Tibial nerve (tissue), 4 donors: Measurements from ENCODE around the gene UBL4A. TPM values are rescaled to one million over a fixed set of nuclear protein-coding genes. Genes with fewer than 3 reads are reported as not detected.
A peak's percentile ranks its signal among the peaks of the same experiment; 100 is the strongest.

Experiments used
- DNase-seq, 2 donors: peaks; one replicate each; pipeline ENCODE4 v3.0.0-alpha.2; 2019; ENCODE audit warnings: low spot score in 2 of 2
- H3K27ac ChIP-seq, 4 donors: fragments of 200-600 bp; sonication (generic) in 3 of 4; one replicate each; pipeline ENCODE4 v1.5.1; 2017 to 2019; ENCODE audit warnings: mild to moderate bottlenecking in 1 of 4
- H3K27me3 ChIP-seq, 2 donors: fragments of 200-600 bp; sonication (generic) in 1 of 2; one replicate each; pipeline versions ENCODE4 v1.5.1 to v1.6.0; 2017 to 2019
- H3K36me3 ChIP-seq, 3 donors: fragments of 200-600 bp; sonication (generic); one replicate each; pipeline ENCODE4 v1.5.1; 2018 to 2019
- H3K4me1 ChIP-seq, 4 donors: fragments of 200-600 bp; sonication (generic) in 3 of 4; one replicate each; pipeline ENCODE4 v1.5.1; 2017 to 2019
- H3K4me3 ChIP-seq, 4 donors: fragments of 200-600 bp; sonication (generic) in 3 of 4; one replicate each; pipeline ENCODE4 v1.5.1; 2017 to 2019; ENCODE audit warnings: mild to moderate bottlenecking in 1 of 4, moderate library complexity in 1 of 4
- H3K9me3 ChIP-seq, 4 donors: fragments of 200-600 bp; sonication (generic) in 3 of 4; one replicate each; pipeline ENCODE4 v1.5.1; 2017 to 2019
- EP300 ChIP-seq, 2 donors: sonication (generic); formaldehyde crosslinking; IDR thresholded peaks; one replicate each; pipeline ENCODE4 v1.6.1; 2017; ENCODE audit warnings: antibody characterized with exemption in 2 of 2, mild to moderate bottlenecking in 1 of 2
- POLR2A ChIP-seq, 2 donors: fragments of 450-650 bp; IDR thresholded peaks; one replicate each; pipeline ENCODE4 v1.6.1; 2017; ENCODE audit warnings: antibody characterized with exemption in 2 of 2, mild to moderate bottlenecking in 2 of 2, moderate library complexity in 2 of 2
- WGBS, 2 donors: methylation state at CpG; one replicate each; pipeline ENCODE4 v1.1.5; 2018; 5-methylcytosine and 5-hydroxymethylcytosine counted together
- total RNA-seq, 4 donors: library from RNA; depleted of rRNA; stranded (reverse); fragments of >200 nt; gene quantifications; one replicate each; pipeline ENCODE4 v1.1.0, GENCODE V29; 2016
- TF ChIP-seq, protein P1 (sequence below), 5 experiments: fragments of 200-600 bp in 3 of 5; fragments of 450-650 bp in 2 of 5; sonication (generic) in 3 of 5; IDR thresholded peaks; one replicate each; pipeline ENCODE4 v1.5.1; 2016 to 2019; ENCODE audit warnings: antibody characterized with exemption in 5 of 5, mild to moderate bottlenecking in 3 of 5, moderate library complexity in 2 of 5

UBL4A gene
- total RNA-seq, 4 donors from 2014 or later, result 39.0 to 58.5 (median 43.4) TPM

DNA sequence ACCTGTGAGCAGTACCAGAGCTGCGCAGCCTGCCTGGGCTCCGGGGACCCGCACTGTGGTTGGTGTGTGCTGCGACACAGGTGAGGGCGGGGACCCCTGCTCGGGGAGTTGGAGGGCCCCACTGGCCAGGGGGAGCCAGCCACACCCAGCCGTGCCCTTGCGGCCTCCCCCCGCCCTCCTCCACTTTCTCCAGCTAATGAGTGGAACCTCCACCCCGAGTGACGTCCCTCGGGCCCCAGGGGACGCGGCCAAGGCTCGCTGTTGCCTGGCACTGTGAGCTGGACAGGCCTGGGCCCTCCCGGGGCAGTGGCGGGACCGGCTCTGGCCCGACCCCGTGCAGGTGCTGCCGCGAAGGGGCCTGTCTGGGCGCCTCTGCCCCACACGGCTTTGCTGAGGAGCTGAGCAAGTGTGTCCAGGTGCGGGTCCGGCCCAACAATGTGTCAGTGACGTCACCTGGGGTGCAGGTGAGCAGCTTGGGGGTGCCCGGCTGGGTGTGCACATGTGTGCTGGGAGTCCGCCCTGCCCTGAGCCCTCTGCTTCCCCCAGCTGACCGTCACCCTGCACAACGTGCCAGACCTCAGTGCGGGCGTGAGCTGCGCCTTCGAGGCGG, 22.7 kb downstream of the UBL4A start:
- Histone ChIP-seq H3K4me1 (peaks cover 0 to 30% (median 4%) of the 10 kb centered on the region in 4 donors), H3K36me3 (peaks cover 0 to 53% (median 0%) of the 10 kb centered on the region in 3 donors)

DNA sequence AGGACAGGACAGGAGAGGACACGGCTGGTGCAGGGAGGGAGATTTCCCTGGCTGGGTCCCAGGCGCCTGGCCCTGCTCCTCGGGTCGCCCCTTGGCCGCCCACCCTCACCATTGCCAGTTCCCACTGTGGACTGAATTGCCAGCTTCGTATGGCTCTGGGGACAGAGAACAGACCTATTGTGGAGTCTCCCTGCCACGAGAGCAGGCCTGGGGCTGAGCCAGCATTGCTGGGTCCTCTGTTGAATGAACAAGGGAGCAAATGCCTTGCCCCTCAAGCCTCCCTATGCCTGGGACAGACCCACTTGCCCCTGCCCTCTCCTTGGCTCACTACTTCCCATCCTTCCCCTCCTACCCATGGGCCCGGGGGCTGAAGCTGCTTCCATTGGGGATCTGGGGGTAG, 24.0 kb downstream of the UBL4A start:
- H3K27me3 ChIP-seq, result no peaks in the 10 kb centered on the region
- peaks cover 0 to 30% (median 4%) of the 10 kb centered on the region in 4 donors for H3K4me1 ChIP-seq
- no peak overlapping the region for H3K4me3 ChIP-seq
- peaks cover 0 to 40% (median 0%) of the 10 kb centered on the region in 3 donors for H3K36me3 ChIP-seq
- no peak for DNase-seq
- H3K27ac ChIP-seq, result peak overlapping the region in 2 of 4 donors; percentile 16 to 87
- 28 to 56% methylated on average over 2 to 4 of the region's 8 CpGs for WGBS, 2 donors
- TF ChIP-seq POLR2A (IDR thresholded peaks at IDR 0.05) (no peak), EP300 (IDR thresholded peaks at IDR 0.05) (no peak)
- TF ChIP-seq, protein P1, sequence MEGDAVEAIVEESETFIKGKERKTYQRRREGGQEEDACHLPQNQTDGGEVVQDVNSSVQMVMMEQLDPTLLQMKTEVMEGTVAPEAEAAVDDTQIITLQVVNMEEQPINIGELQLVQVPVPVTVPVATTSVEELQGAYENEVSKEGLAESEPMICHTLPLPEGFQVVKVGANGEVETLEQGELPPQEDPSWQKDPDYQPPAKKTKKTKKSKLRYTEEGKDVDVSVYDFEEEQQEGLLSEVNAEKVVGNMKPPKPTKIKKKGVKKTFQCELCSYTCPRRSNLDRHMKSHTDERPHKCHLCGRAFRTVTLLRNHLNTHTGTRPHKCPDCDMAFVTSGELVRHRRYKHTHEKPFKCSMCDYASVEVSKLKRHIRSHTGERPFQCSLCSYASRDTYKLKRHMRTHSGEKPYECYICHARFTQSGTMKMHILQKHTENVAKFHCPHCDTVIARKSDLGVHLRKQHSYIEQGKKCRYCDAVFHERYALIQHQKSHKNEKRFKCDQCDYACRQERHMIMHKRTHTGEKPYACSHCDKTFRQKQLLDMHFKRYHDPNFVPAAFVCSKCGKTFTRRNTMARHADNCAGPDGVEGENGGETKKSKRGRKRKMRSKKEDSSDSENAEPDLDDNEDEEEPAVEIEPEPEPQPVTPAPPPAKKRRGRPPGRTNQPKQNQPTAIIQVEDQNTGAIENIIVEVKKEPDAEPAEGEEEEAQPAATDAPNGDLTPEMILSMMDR (IDR thresholded peaks at IDR 0.05), result no peak
- no peaks in the 10 kb centered on the region for H3K9me3 ChIP-seq

More for the DNA sequence above, 22.7 kb downstream of the UBL4A start:
- no peak for DNase-seq
- Histone ChIP-seq H3K4me3 (no peak overlapping the region), H3K27me3 (no peaks in the 10 kb centered on the region), H3K9me3 (no peaks in the 10 kb centered on the region), H3K27ac (no peak overlapping the region)
- WGBS, 2 donors, result 87 to 100% methylated on average over 4 to 32 of the region's 36 CpGs
- TF ChIP-seq, protein P1 (IDR thresholded peaks at IDR 0.05), result no peak
- TF ChIP-seq EP300 (IDR thresholded peaks at IDR 0.05) (no peak), POLR2A (IDR thresholded peaks at IDR 0.05) (no peak)

DNA sequence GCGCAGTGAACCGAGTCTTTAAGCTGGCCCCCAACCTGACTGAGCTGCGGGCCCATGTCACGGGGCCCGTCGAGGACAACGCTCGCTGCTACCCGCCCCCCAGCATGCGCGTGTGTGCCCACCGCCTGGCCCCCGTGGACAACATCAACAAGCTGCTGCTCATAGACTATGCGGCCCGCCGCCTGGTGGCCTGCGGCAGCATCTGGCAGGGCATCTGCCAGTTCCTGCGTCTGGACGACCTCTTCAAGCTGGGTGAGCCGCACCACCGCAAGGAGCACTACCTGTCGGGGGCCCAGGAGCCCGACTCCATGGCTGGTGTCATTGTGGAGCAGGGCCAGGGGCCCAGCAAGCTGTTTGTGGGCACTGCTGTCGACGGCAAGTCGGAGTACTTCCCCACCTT, 26.1 kb downstream of the UBL4A start:
- Histone ChIP-seq H3K4me3 (peak overlapping the region in 1 of 4 donors; percentile 72), H3K27me3 (no peaks in the 10 kb centered on the region), H3K27ac (peak overlapping the region in 2 of 4 donors; percentile 43 to 87)

DNA sequence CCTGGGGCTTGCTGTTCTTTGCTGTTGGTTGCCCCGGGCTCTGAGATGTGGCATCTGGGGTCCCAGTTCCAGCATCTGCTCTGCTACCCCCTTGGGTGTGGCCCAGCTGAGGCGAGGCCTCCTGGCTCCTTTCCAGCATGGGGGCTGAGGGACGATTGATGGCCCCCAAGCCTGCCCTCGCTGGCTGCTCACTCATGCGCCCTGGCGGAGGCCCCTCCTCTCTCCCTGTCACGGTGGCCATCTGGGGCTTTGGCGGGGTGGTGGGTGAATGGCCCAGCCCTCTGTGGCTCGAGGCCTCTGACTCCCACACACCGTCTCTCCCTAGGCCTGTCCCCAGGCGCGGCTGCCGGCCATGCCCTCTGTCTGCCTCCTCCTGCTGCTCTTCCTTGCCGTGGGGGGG, 26.6 kb downstream of the UBL4A start:
- peak overlapping the region in 2 of 4 donors; percentile 65 to 72 for H3K4me3 ChIP-seq
- DNase-seq, result no peak
- H3K27ac ChIP-seq, result peak overlapping the region in 3 of 4 donors; percentile 78 to 87 (median 84)
- H3K9me3 ChIP-seq, result no peaks in the 10 kb centered on the region
- 25 to 70% methylated on average over 4 to 14 of the region's 14 CpGs for WGBS, 2 donors
- TF ChIP-seq POLR2A (IDR thresholded peaks at IDR 0.05) (no peak), EP300 (IDR thresholded peaks at IDR 0.05) (no peak)
- TF ChIP-seq, protein P1 (IDR thresholded peaks at IDR 0.05), result no peak
- H3K4me1 ChIP-seq, result peaks cover 0 to 30% (median 4%) of the 10 kb centered on the region in 4 donors
- peaks cover 0 to 14% (median 0%) of the 10 kb centered on the region in 3 donors for H3K36me3 ChIP-seq
- H3K27me3 ChIP-seq, result no peaks in the 10 kb centered on the region

More for the DNA sequence above, 26.1 kb downstream of the UBL4A start:
- Histone ChIP-seq H3K4me1 (peaks cover 0 to 30% (median 4%) of the 10 kb centered on the region in 4 donors), H3K9me3 (no peaks in the 10 kb centered on the region), H3K36me3 (peaks cover 0 to 19% (median 0%) of the 10 kb centered on the region in 3 donors)
- WGBS, 2 donors, result 74 to 100% methylated on average over 1 to 26 of the region's 26 CpGs
- DNase-seq, result no peak
- no peak for TF ChIP-seq POLR2A (IDR thresholded peaks at IDR 0.05)
- TF ChIP-seq, protein P1 (IDR thresholded peaks at IDR 0.05), result peak in 2 of 5 experiments; percentile 9 to 26
